ENCODE results near the gene TRO.

DNA sequence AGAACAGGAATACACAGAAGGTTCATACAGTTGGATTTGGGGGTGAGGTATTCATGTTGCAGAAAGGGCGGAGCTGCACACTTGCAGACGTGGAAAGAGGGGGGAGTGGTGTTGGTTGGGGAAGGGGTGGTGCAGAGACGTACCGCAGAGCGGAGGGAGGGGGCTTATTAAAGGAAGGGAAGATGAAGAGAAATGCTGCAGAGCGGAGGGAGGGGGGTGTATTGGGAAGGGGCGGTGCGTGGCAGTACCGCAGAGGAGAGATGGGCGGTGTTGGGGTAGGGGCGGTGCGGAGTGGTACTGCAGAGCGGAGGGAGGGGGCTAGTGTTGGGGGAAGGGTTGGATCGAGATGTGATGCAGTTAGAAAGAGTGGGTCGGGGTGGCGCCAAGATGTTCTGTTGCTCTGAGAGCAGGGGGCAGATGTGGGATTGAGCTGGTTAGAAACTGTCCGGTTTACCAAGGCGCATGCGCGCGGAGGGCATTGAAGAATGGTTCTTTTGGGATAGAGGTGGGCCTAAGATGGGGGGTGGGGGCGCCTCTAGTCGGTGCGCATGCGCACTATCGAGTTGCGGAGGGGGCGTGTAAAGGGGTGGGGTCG, 900 bp downstream of the TRO start:
- TF ChIP-seq CHD4 (IDR thresholded peaks at IDR 0.05) (no peak), CTCF (IDR thresholded peaks at IDR 0.05 in 2 of 3, conservative IDR thresholded peaks at IDR 0.05 in 1 of 3; ENCODE audit: control insufficient read depth in 2 of 3, extremely low read depth in 1 of 3, insufficient read depth in 1 of 3, low read depth in 3 of 3, low read length in 3 of 3) (no peak), ZSCAN29 (IDR thresholded peaks at IDR 0.05) (no peak), SKIL (IDR thresholded peaks at IDR 0.05; ENCODE audit: low read depth, poor library complexity, severe bottlenecking) (no peak), EED (IDR thresholded peaks at IDR 0.05; ENCODE audit: low read depth) (no peak), SUPT20H (IDR thresholded peaks at IDR 0.05; ENCODE audit: borderline replicate concordance, control insufficient read depth, low read depth, low read length) (no peak), POLR2A (IDR thresholded peaks at IDR 0.05; ENCODE audit: low read depth, low read length) (no peak), EP300 (IDR thresholded peaks at IDR 0.05; ENCODE audit: borderline replicate concordance in 1 of 2, control insufficient read depth in 1 of 2, low read depth in 2 of 2, low read length in 2 of 2) (no peak), ESRRA (IDR thresholded peaks at IDR 0.05; ENCODE audit: low read length) (no peak), RBBP5 (conservative IDR thresholded peaks at IDR 0.05) (no peak), BHLHE40 (IDR thresholded peaks at IDR 0.05; ENCODE audit: borderline replicate concordance in 1 of 2, low read depth in 2 of 2, low read length in 1 of 2) (no peak)
- TF ChIP-seq, protein P1, sequence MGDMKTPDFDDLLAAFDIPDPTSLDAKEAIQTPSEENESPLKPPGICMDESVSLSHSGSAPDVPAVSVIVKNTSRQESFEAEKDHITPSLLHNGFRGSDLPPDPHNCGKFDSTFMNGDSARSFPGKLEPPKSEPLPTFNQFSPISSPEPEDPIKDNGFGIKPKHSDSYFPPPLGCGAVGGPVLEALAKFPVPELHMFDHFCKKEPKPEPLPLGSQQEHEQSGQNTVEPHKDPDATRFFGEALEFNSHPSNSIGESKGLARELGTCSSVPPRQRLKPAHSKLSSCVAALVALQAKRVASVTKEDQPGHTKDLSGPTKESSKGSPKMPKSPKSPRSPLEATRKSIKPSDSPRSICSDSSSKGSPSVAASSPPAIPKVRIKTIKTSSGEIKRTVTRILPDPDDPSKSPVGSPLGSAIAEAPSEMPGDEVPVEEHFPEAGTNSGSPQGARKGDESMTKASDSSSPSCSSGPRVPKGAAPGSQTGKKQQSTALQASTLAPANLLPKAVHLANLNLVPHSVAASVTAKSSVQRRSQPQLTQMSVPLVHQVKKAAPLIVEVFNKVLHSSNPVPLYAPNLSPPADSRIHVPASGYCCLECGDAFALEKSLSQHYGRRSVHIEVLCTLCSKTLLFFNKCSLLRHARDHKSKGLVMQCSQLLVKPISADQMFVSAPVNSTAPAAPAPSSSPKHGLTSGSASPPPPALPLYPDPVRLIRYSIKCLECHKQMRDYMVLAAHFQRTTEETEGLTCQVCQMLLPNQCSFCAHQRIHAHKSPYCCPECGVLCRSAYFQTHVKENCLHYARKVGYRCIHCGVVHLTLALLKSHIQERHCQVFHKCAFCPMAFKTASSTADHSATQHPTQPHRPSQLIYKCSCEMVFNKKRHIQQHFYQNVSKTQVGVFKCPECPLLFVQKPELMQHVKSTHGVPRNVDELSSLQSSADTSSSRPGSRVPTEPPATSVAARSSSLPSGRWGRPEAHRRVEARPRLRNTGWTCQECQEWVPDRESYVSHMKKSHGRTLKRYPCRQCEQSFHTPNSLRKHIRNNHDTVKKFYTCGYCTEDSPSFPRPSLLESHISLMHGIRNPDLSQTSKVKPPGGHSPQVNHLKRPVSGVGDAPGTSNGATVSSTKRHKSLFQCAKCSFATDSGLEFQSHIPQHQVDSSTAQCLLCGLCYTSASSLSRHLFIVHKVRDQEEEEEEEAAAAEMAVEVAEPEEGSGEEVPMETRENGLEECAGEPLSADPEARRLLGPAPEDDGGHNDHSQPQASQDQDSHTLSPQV (IDR thresholded peaks at IDR 0.05), result no peak
- TF ChIP-seq, protein P2, sequence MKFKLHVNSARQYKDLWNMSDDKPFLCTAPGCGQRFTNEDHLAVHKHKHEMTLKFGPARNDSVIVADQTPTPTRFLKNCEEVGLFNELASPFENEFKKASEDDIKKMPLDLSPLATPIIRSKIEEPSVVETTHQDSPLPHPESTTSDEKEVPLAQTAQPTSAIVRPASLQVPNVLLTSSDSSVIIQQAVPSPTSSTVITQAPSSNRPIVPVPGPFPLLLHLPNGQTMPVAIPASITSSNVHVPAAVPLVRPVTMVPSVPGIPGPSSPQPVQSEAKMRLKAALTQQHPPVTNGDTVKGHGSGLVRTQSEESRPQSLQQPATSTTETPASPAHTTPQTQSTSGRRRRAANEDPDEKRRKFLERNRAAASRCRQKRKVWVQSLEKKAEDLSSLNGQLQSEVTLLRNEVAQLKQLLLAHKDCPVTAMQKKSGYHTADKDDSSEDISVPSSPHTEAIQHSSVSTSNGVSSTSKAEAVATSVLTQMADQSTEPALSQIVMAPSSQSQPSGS (IDR thresholded peaks at IDR 0.05; ENCODE audit: low read length), result no peak
